Natural killer cell (primary cell): Measurements from ENCODE around the gene NSRP1. TPM values are rescaled to one million over a fixed set of nuclear protein-coding genes. Genes with fewer than 3 reads are reported as not detected.

Experiments used
- ATAC-seq, 3 donors: fragments of 150-1000 bp in 2 of 3; fragments of 200-7000 bp in 1 of 3; cut with Tn5 transposase; 1 replicate in 1 of 3; 2 replicates in 2 of 3; pipeline ENCODE4 v1.10.0; 2021; ENCODE audit warnings: mild to moderate bottlenecking in 2 of 3, moderate library complexity in 2 of 3
- DNase-seq, 2 donors: peaks; one replicate each; pipeline versions ENCODE4 v3.0.0 to v3.0.0-alpha.2; 2013 to 2021; ENCODE audit warnings: mixed read lengths in 1 of 2
- H3K27ac ChIP-seq: one replicate; pipeline ENCODE4 v1.5.1; 2013; ENCODE audit warnings: mild to moderate bottlenecking, low read length
- H3K27me3 ChIP-seq: one replicate; pipeline ENCODE4 v1.6.1; 2013; ENCODE audit warnings: low read length; ENCODE audit not compliant: control insufficient read depth, insufficient read depth
- H3K36me3 ChIP-seq: one replicate; pipeline ENCODE4 v1.6.1; 2013; ENCODE audit warnings: low read length; ENCODE audit not compliant: control insufficient read depth, insufficient read depth
- H3K4me1 ChIP-seq: one replicate; pipeline ENCODE4 v1.6.1; 2013; ENCODE audit warnings: low read length; ENCODE audit not compliant: control insufficient read depth, insufficient read depth
- H3K4me3 ChIP-seq: one replicate; pipeline ENCODE4 v1.5.1; 2013; ENCODE audit warnings: low read length
- H3K9me3 ChIP-seq: one replicate; pipeline ENCODE4 v1.6.1; 2013; ENCODE audit warnings: low read length; ENCODE audit not compliant: control insufficient read depth, insufficient read depth
- H3K27ac Mint-ChIP-seq, 2 donors: one replicate each; pipeline ENCODE4 v1.8.0; 2022; ENCODE audit warnings: mild to moderate bottlenecking in 2 of 2, mixed read lengths in 2 of 2, moderate library complexity in 1 of 2
- H3K27me3 Mint-ChIP-seq, 2 donors: one replicate each; pipeline ENCODE4 v1.8.0; 2022; ENCODE audit warnings: low read depth in 2 of 2, mixed read lengths in 2 of 2
- H3K36me3 Mint-ChIP-seq: one replicate; pipeline ENCODE4 v1.8.0; 2022; ENCODE audit warnings: mixed read lengths
- H3K4me1 Mint-ChIP-seq, 2 donors: one replicate each; pipeline ENCODE4 v1.8.0; 2022; ENCODE audit warnings: mixed read lengths in 2 of 2
- H3K4me3 Mint-ChIP-seq: one replicate; pipeline ENCODE4 v1.8.0; 2022; ENCODE audit warnings: mild to moderate bottlenecking, moderate library complexity, mixed read lengths
- H3K9me3 Mint-ChIP-seq, 2 donors: one replicate each; pipeline ENCODE4 v1.8.0; 2022; ENCODE audit warnings: mixed read lengths in 2 of 2
- CTCF ChIP-seq: fragments of 200-600 bp; IDR thresholded peaks from one replicate; pipeline ENCODE4 v1.8.0; 2022; ENCODE audit warnings: antibody characterized with exemption
- WGBS: methylation state at CpG from one replicate; pipeline ENCODE4 v1.1.7; 2013; ENCODE audit warnings: missing lambda C conversion rate; ENCODE audit not compliant: insufficient coverage; 5-methylcytosine and 5-hydroxymethylcytosine counted together
- intact Hi-C: fragments of 100-400 bp; cut with micrococcal nuclease; formaldehyde crosslinking; loops from one replicate; pipeline ENCODE4 v1.14.2; 2022
- total RNA-seq, 4 donors: library from RNA; stranded (reverse); fragments of 120-200 nt in 1 of 4; gene quantifications; one replicate each; pipeline versions ENCODE4 v1.2.3 to v1.2.4, GENCODE V29; 2013 to 2022

NSRP1 gene
- total RNA-seq, 3 donors from 2014 or later (not counting 1 experiment from before 2014, with no cell fraction given): 27.0 to 33.7 (median 29.7) TPM

- no peaks in the 10 kb centered on the region for H3K27me3 ChIP-seq
- Mint-ChIP-seq H3K27ac (no peak overlapping the region), H3K36me3 (no peaks in the 10 kb centered on the region), H3K27me3 (no peaks in the 10 kb centered on the region), H3K9me3 (no peaks in the 10 kb centered on the region), H3K4me1 (peaks cover 19 to 22% of the 10 kb centered on the region in 2 donors), H3K4me3 (no peak overlapping the region)
- intact Hi-C loops: no loop called here
- peaks cover 2% of the 10 kb centered on the region for H3K36me3 ChIP-seq
- ATAC-seq (no peak), DNase-seq (no peak)
- H3K4me3 ChIP-seq: no peak overlapping the region
- 100% methylated on average over 3 of the region's 4 CpGs for WGBS
- H3K9me3 ChIP-seq: no peaks in the 10 kb centered on the region
- H3K27ac ChIP-seq: no peak overlapping the region
- no peak for TF ChIP-seq CTCF
- H3K4me1 ChIP-seq: no peaks in the 10 kb centered on the region
These were observed 34.9 kb downstream of the NSRP1 start for GRCh38 chr17:30151471-30151870.

- Histone ChIP-seq H3K27ac (no peak overlapping the region), H3K27me3 (no peaks in the 10 kb centered on the region), H3K4me3 (no peak overlapping the region), H3K9me3 (no peaks in the 10 kb centered on the region), H3K36me3 (peaks cover 2% of the 10 kb centered on the region), H3K4me1 (no peaks in the 10 kb centered on the region)
- Mint-ChIP-seq H3K27me3 (no peaks in the 10 kb centered on the region), H3K36me3 (no peaks in the 10 kb centered on the region), H3K4me3 (no peak overlapping the region), H3K9me3 (no peaks in the 10 kb centered on the region), H3K4me1 (peaks cover 22 to 24% of the 10 kb centered on the region in 2 donors), H3K27ac (no peak overlapping the region)
- TF ChIP-seq CTCF: no peak
- intact Hi-C loops: no loop called here
- DNase-seq (no peak), ATAC-seq (no peak)
These were observed 36.8 kb downstream of the NSRP1 start for GRCh38 chr17:30153463-30153862.

GRCh38 chr17:30155389-30155788 is 38.8 kb downstream of the NSRP1 start:
- WGBS: 96% methylated on average over 2 of the region's 2 CpGs

More at GRCh38 chr17:30155389-30155788, 38.8 kb downstream of the NSRP1 start:
- no peak for TF ChIP-seq CTCF
- intact Hi-C loops: no loop called here
- Histone ChIP-seq H3K27ac (no peak overlapping the region), H3K36me3 (peaks cover 6% of the 10 kb centered on the region), H3K4me1 (no peaks in the 10 kb centered on the region), H3K27me3 (no peaks in the 10 kb centered on the region), H3K9me3 (no peaks in the 10 kb centered on the region), H3K4me3 (no peak overlapping the region)
- no peaks in the 10 kb centered on the region for H3K9me3 Mint-ChIP-seq
- H3K27me3 Mint-ChIP-seq: no peaks in the 10 kb centered on the region
- DNase-seq (no peak), ATAC-seq (no peak)
- H3K4me1 Mint-ChIP-seq: peaks cover 34% of the 10 kb centered on the region in 2 donors
- no peaks in the 10 kb centered on the region for H3K36me3 Mint-ChIP-seq
- no peak overlapping the region for H3K27ac Mint-ChIP-seq
- H3K4me3 Mint-ChIP-seq: no peak overlapping the region
